MM.1S (cell line): ENCODE data around the gene TAF1B.

Experiments
- CTCF ChIP-seq: fragments of 300-600 bp; sonication (generic); IDR thresholded peaks from 2 replicates; pipeline ENCODE4 v1.5.1; 2016; ENCODE audit warnings: antibody characterized with exemption, low read length, mixed read lengths
- EZH2 ChIP-seq: fragments of 300-600 bp; sonication (generic); optimal IDR thresholded peaks from 2 replicates; pipeline ENCODE3; 2017; ENCODE audit warnings: low read depth, mild to moderate bottlenecking, antibody characterized with exemption, low read length, mixed read lengths

DNA sequence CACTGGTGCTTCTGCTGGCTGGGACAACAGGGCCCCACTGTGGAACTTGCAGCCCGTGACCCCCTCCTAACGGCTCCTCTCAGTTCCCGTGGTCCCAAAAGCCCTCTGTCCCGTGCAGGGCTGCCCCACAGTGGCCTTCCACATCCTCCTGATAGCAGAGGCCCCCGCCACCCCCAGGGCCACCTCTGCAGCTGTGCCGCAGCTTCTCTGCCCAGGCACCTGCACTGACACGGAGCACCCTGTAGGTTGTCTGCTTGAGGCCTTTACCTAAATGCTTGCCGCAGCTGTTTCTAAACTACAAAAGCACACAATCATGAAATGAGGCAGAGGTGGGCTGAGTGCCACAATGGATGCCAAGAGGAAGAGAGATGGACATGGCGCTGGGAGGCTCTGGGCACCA is 94.7 kb downstream of the TAF1B start:
- TF ChIP-seq CTCF (no peak), EZH2 (no peak)
